HTR-8/SVneo (cell line): Measurements from ENCODE around the gene XPNPEP1.
"Not testable (repeated sequence)": the region's sequence is repeated elsewhere in the genome, so short reads cannot be mapped to it uniquely, and the experiment has no call there.

Experiments used
- DNase-seq: peaks from one replicate; pipeline ENCODE4 v3.0.0; 2011; ENCODE audit warnings: low spot score, mixed read lengths; ENCODE audit not compliant: insufficient read length
- FAIRE-seq: peaks from 2 replicates; lab custom pipeline; 2011; peaks lifted over from hg19 to GRCh38; lab: Jason Lieb, UNC

The XPNPEP1 gene

DNA sequence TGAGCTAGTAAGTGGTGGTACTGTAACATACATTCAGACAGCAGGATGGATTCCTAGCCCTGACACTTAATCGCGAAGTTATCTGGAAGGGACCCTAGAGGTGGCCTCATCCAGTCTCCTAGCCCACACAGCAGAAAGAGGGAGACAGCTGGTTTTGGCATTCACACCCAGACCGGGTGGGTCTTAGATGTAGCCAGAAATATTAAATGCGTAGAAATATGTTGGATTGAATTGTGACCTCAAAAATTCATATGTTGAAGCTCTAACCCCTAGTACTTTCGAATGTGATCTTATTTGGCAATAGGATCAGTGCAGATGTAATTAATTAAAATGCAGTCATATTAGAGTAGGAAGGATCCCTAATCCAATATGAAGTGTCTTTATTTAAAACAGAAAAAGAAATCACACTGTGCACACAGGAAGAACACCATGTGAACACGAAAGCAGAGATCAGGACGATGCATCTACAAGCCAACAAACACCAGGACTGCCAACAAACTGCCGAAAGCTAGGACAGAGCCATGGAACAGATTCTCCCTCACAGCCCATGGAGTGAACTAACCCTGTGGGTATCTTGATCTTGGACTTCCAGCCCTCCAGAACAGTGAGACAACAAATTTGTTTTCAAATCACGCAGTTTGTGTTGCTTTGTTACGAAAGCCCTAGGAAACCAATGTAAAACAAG is 2.9 kb upstream of the XPNPEP1 start:
- FAIRE-seq (no peak), DNase-seq (no peak)

DNA sequence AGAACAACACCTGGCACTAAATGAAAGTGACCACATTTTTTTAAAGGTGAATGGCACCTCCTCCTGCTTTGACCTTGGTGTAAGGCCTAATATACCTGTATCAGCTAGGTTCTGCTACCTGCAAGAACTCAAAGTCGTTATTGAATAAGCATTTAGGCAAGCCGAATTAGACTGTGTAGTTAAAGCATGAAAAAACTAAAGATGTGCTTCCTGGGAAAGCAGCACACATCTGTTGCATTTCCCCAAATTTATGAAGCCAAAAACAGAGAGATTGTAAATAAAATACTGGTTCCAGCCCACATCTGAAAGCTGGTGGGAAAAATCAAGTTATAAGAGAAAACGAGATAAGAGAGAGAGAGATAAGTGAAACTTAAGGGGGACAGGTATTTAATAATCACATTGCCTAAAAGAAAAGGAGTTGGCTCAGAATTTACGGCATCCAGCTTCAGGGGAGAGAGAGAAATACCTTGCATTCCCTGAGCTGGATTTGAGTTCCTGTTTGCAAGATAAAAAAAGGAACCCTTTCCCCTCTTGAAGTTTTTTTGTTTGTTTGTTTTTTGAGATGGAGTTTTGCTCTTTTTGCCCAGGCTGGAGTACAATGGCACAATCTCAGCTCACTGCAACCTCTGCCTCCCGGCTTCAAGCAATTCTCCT is 1.8 kb upstream of the XPNPEP1 start:
- DNase-seq (no peak), FAIRE-seq (no peak)

DNA sequence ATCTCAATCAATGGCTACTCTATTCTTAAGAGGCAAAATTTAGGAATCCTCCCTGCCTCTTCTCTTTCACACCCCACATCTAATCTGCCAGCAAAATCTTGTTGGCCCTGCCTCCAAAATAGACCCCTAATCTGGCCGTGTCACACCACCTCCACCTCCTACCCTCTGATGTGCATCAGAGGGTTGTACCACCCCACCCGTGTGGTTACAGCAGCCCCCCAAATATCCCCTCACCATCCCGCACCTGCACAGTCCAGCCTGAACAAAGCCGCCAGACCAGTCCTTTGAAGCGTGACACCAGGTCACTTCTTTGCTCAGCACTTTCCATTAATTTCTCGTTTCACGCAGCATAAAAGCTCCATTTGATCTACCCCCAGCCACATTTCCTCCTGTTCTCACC is 776 bp upstream of the XPNPEP1 start:
- DNase-seq: no peak
- FAIRE-seq: no peak

DNA sequence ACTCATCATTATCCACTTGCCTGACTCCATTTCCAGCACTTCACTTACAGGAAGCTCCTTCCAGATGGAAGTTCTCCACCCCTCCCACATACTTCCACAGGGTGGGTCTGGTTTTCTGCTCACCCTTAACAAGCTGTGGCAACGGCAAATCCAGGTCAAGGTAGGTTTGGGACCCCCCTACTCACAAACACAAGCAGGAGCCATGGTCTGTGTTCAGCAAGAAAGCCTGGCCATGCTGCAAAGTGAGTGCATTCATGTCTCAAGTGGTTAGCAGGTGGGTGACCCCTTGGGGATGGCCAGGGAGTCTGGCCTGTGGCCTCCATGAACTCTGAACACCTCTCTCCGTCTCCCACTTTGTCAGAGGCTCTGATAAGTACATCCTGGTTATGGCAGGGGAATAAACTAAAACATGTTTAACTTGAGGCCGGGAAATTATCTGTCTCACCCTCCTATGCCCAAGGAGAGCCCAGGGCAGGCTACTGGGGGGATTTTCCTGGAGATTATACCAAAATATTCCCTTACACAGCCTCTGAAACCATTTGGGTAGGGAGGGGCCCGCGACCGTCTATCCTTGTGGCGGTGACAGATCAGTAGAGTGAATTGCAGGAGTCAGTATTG is 844 bp downstream of the XPNPEP1 start:
- no peak for FAIRE-seq

DNA sequence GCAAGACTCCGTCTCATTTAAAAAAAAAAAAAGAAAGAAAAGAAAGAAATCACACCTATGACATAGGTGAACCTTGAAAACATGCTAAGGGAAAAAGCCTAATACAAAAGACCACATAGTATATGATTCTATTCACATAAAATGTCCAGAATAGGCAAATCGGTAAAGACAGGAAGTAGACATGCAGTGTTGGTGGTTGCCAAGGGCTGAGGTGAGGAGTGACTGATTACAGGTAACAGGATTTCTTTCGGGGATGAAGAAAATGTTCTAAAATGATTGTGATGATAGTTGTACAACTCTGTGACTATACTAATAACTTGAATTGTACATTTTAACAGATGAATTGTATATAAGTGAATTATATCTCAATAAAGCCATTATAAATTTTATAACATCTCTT is 3.3 kb downstream of the XPNPEP1 start:
- FAIRE-seq: no peak

More for the DNA sequence above, 844 bp downstream of the XPNPEP1 start:
- no peak for DNase-seq

DNA sequence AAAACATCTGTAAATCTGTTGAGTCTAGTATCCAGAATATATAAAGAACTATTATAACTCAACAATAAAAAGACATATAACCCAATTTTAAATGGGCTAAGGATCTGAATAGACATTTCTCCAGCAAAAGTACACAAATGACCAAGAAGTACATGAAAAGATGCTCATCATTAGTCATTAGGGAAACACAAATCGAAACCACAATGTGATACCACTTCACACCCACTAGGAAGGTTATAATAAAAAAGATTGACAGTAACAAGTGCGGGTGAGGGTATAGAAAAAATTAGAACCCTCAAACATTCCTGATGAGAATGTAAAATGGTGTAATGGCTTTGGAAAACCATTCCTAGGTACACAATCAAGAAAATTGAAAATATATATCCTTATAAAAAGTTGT is 4.1 kb downstream of the XPNPEP1 start:
- FAIRE-seq (no peak), DNase-seq (no peak)

More for the DNA sequence above, 3.3 kb downstream of the XPNPEP1 start:
- DNase-seq: no peak

DNA sequence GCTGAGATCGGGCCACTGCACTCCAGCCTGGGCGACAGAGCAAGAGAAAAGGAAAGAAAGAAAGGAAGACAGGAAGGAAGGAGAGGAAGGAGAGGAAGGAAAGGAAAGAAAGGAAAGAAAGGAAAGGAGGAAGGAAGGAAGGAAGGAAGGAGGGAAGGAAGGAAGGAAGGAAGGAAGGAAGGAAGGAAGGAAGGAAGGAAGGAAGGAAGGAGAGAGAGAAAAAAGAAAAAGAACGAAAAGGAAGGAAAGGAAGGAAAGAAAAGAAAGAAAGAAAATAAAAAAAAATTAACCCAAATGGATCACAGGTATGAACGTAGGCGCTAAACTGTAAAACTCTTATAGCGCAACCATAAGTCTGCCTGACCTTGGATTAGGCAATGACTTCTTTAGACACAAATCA is 4.6 kb downstream of the XPNPEP1 start:
- not testable (repeated sequence) for FAIRE-seq, DNase-seq

DNA sequence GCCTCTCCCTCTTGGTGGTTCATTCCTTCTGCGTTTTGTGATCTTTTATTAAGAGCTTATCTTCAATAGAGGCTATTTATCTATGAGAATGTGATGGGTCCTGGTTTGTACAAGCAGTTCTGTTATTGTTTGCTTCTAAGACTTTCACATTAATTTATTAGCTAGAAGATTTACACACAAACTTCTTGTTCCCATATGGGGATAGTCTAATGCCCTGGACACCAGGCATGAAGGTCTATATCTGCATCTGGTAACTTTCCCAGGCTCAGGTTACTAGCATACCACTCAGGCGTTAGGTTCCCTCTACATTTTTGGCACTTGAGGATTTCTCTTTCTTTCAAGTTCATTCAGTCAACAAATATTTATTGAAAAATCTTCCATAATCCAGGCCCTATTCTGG is 7.7 kb downstream of the XPNPEP1 start:
- no peak for FAIRE-seq
- DNase-seq: no peak

DNA sequence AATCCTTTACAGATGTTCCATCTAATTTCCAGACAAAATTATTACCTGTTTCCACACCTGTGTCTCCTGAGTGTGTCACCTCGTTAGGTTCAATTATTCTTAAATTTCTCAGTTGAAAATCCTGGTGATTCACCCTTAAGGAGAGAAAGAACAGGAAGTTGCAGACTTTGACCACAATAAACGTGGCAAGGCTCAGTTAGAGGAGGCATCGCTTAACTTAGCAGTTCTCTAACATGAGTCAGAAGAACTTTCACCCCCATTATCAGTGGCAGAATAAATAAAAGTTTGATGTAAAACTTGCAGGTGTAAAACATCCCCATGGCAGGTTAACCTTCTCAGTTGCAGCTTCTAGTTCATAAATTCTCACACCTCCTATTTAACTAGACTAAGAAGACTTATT is 8.3 kb downstream of the XPNPEP1 start:
- DNase-seq (peak; percentile 77), FAIRE-seq (no peak)

DNA sequence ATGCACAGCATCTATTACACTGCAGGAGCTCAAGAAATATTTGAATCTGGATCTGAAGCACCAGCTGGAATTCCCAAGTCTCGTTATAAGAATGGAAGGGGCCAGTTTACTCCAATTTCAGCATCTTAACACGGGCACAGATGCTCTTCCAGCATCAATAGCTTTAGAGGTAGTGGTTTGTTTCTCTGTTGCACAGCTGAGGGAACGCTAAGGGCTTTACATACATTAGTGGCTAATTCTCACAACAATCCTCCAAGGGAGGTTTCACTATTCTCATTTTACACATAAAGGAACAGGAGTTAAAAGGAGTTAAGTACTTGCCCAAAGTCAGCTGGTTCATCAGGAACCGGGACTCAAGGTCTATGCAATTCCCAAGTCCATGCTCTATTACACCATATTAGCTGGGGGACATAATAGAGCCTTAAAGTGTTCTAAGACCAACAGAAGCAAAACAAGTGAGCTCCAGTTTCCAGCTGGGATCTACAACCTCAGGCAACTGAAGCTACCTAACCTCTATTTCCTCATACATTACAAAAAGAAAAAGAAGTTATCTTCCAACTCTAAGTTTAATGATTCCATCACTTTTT is 9.9 kb downstream of the XPNPEP1 start:
- DNase-seq (no peak), FAIRE-seq (no peak)

DNA sequence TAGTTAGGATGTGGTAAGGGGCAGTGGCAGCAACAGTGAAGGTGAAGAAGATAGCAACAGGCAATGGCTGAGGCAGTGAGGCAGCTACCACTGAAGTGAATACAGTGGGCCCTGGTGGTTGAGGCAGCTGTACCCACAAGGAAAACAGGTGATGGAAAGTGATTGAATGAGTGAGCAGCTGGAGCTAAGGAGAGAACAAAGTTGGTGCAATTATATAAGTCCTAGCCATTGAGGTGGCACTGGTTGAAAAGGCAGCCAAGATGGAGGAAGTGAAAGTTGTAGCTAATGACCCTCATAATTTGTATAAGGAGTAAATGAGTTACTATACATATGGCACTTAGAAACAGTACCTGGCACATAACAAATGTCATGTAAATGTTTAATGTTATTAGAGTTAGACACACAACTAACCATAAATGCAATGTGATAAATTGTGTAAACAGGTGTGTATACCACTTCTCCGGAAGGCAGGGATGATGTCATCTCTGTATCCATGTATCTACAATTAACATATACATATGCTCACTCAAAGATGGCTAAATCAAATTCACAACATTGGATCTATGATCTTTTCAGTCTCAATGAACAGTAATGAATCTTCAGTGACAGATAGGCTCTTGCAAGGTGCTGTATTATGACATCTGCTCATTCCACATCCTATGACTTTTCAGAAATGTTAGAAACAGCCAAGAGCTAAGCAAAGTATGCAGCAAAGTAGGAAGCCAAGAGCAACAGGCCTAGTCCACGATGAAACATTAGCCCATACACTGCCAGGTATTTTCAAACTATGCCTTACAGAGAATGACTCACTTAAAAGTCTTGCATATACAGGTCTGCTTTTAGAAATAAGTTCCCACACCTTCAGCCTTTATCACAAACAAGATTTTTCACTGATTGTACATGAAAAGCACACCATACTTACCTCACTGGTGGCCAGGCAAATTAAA is 10.7 kb downstream of the XPNPEP1 start:
- no peak for FAIRE-seq

DNA sequence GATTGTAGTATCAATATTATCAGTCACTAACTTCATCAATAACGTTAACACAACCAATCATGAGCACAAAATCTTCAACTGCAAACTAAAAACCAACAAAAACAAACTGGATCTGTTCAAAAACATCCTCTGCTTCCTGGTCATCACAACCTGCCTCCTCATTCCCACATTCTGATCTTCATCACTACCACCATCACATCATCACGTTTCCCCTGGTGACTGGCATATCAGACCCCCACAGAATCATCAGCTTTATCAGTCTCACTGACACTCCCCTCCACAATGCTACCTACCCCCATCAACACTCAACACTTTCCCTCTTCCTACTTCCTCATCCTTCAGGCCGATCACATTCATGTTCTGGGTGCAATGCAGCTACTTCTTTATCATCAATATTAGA is 11.4 kb downstream of the XPNPEP1 start:
- DNase-seq (no peak), FAIRE-seq (no peak)

More for the DNA sequence above, 10.7 kb downstream of the XPNPEP1 start:
- DNase-seq: no peak

DNA sequence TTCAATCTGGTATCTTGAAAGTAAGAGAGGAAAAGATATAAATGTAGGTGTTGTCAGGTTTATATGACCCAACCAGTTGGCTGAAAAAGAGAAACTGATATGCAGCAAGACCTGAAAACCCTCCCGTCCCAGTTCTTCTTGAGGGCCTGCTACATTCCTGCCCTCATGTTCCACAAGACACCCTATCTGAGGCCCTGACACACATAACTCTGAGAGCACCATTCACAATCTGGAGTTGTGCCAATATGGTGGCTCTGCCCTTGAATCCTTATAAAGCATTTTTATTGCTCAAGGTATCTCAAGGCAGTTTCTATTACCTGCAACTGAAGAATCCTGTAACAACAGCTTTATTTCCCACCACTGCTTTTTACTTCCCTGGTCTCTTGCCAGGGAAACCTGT is 17.0 kb downstream of the XPNPEP1 start:
- DNase-seq (no peak), FAIRE-seq (no peak)

DNA sequence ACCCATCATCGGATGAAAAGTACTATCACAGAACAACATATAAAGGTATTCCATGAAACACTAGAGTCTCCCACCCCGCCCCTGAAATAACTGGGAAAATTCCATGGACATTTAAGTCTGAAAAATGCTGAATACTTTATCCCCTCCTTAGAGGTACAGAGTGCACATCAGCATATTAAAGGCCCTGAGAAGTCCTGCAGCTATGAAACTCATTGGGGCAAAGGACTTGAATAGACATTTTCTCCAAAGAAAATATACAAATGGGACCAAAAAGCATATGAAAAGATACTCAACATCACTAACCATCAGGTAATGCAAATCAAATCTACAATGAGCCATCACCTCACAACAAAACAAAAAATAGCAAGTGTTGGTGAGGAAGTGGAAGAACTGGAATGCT is 18.9 kb downstream of the XPNPEP1 start:
- no peak for FAIRE-seq
- DNase-seq: no peak

DNA sequence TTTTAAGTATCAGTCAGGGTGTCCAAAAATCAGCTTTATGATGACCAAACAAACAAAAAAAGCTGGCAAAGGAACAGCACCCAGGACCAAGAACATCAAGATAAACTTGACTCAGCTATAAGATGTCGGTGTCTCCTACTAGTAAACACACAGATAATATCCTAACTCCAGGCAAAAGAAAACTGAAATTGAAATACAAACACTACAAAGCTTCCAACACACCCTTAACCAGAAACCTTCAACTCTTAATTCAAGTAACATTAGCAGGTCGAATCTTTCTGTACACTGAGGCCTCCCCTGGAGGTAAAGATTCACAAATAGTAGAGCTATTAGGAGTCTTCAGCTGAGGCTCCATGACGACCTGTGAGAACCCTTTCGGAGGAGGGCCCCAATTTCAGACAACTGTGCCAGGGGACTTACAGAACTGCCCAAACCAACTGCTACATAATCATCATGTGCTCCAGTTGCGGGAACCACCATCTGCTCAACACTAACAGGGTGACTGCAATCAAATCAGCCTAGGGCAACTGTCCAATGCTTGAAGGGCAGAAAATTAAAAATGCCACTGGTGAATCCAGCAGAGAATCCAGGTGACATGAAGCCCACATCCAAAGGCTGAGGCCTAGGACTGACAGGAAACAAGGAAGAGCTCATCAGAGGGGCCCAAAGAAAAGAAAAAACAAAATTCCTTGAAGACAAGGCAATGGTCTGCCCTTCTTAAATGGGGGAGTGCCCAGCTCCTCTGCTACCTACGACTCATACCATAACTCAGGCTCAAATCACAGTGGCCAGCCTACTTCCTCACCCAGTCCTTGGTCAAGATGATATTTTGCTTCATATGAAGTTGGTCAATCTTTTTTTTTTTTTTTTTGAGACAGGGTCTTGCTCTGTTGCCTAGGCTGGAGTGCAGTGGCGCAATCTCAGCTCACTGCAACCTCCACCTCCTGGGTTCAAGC is 20.0 kb downstream of the XPNPEP1 start:
- FAIRE-seq (no peak), DNase-seq (peak; percentile 25)

DNA sequence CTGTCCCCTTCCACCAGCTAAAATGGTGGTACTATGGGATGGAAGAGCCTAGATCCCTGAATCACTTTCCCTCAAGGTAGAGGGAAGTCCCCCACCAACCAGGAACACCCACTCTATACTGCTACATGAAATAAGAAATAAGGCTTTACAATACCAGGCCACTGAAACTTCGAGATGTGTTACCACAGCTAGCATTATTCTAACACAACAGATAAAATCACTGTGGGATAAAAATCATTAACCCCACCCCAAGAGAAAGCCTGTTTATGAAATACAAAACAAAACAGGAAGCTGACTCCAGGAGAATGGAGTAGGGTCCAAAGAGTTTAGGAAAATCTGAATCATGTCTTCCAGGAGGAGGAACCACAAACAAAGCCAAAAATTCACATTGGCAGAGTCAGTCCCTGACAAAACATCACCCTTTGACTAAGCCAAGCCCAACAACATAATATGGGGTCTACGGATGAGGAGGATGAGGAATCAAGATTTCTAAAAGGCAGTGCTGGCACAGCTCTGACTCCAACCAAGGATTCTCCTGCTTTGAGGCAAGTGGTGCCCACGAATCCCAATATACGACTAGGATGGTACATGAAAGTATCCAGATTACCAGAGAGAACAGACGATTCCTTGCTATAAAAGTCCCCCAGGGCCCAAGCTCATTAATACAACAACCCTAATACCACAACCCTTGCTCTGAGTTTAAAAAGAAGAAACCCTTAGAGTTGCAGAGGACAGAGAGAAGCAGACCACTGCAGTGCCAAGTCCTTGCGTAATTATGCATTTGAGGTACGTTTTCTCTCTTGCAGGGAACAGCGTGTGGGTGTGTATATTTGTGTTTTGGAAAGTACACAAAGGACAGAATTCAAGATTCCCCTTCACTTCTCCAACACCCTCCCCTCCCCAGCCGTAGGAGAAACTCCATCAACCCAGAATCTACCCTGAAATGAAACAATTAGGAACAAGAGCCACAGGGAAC is 23.7 kb downstream of the XPNPEP1 start:
- DNase-seq (no peak), FAIRE-seq (no peak)

DNA sequence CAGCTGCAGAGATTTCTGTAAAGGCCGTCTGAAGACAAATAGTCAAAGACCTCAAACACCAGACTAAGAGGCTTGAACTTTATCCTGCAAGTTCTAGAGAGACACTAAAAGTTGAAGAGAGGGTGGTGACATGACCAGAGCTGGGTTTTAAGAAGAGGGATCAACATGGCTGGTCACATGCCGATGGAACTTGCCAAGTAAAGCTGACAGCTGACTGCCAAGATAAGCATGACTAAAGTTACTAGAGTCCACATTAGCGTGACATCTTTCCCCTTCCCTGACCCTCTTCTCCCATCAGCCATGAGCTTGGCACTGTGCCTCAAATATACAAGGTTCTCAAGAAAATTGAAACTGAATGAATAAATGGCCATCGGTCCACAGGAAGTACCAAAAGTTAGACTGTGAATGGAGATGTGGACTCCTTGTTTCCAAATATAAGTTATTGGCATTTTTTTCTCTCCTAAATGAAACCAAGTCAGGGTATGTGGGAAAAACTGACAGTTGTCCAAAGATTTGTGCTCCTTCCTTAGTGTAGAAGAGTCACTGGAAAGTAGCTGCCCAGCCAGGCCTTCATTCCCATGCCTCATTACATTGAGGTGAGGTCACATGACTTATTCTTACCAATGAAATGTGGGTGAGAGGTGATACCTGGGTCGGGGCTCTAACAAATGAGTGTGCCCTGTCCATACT is 24.5 kb downstream of the XPNPEP1 start:
- FAIRE-seq: no peak
- no peak for DNase-seq
